ENCODE results near the gene MYBPC1. TPM values are rescaled to one million over a fixed set of nuclear protein-coding genes. Genes with fewer than 3 reads are reported as not detected.
A peak's percentile ranks its signal among the peaks of the same experiment; 100 is the strongest.
"Not testable (repeated sequence)": the region's sequence is repeated elsewhere in the genome, so short reads cannot be mapped to it uniquely, and the experiment has no call there.

The MYBPC1 gene
- polyA plus RNA-seq, 3 donors: 0.04 to 0.16 TPM; not detected in 1

DNA sequence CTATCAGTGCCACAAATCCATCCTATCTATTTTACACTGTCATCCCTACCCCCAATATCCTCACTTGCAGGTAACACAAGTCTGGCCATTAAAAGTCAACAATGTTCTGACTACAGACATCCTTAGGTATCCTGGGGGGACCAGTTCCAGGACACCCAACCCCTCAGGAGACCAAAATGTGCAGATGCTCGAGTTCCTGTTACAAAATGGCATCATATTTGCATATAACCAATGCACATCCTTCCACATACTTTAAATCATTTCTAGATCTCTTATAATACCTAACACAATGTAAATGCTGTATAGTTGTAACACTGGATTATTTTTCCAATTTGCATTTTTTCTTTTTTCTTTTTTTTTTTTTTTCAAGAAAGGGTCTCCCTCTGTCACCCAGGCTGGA, 137.5 kb downstream of the MYBPC1 start:
- Histone ChIP-seq H3K4me1 (ENCODE audit: control insufficient read depth in 1 of 2, insufficient read depth in 2 of 2, low read length in 2 of 2) (no peaks in the 10 kb centered on the region), H4K20me1 (ENCODE audit: insufficient read depth, low read length) (no peaks in the 10 kb centered on the region), H3K9me3 (replicated peaks in 1 of 2; ENCODE audit: control insufficient read depth in 1 of 2, insufficient read depth in 1 of 2, low read length in 2 of 2) (no peaks in the 10 kb centered on the region), H3K4me2 (replicated peaks; ENCODE audit: extremely low read depth, low read length, poor library complexity, severe bottlenecking) (no peak overlapping the region), H3K27ac (ENCODE audit: low read depth in 1 of 2, low read length in 2 of 2) (no peak overlapping the region), H3K79me2 (ENCODE audit: insufficient read depth, low read length) (no peaks in the 10 kb centered on the region), H3K9ac (ENCODE audit: insufficient read depth, low read length, poor library complexity, severe bottlenecking) (no peak overlapping the region), H3K27me3 (ENCODE audit: control insufficient read depth in 2 of 2, insufficient read depth in 2 of 2, low read length in 2 of 2) (no peaks in the 10 kb centered on the region), H3K4me3 (replicated peaks in 1 of 3; ENCODE audit: low read depth in 2 of 3, low read length in 3 of 3) (no peak overlapping the region), H3K36me3 (replicated peaks in 1 of 2; ENCODE audit: control insufficient read depth in 1 of 2, insufficient read depth in 2 of 2, low read length in 2 of 2) (peaks cover 64 to 86% of the 10 kb centered on the region in 2 donors), H2AFZ (ENCODE audit: insufficient read depth, low read depth, low read length, poor library complexity, severe bottlenecking) (no peak overlapping the region)
- no peaks in the 10 kb centered on the region for H3K4me1 Mint-ChIP-seq
- intact Hi-C loops (cut with micrococcal nuclease): no loop called here
- H3K4me3 Mint-ChIP-seq: no peak overlapping the region
- no peaks in the 10 kb centered on the region for H3K9me3 Mint-ChIP-seq
- H3K27ac Mint-ChIP-seq: no peak overlapping the region
- DNase-seq: no peak
- peaks cover 49 to 60% of the 10 kb centered on the region in 2 donors for H3K36me3 Mint-ChIP-seq
- peaks cover 0 to 1% (median 0%) of the 10 kb centered on the region in 3 donors for H3K27me3 Mint-ChIP-seq (ENCODE audit: low read depth in 3 of 3)
- TF ChIP-seq CTCF (IDR thresholded peaks at IDR 0.05): no peak
- WGBS (ENCODE audit: insufficient coverage): no CpG with 5 or more reads among the region's 1 CpG

DNA sequence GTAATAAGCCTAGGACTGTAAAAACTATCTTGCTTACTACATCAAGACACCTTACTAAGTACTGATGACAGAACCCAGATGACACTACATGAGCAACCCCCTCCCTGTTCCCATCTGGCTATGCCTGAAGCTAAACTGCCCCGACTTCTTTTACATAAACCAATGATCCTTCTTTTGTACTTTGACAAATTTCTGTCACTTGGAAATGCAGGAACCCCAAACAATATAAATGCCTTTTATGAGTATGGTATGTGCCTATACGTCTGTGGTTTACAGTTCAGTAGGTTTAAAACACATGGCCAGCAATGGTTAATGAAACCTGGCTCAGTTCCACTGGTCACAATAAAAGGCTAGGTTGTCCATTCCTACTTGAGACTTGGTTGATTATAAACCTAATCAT, 138.4 kb downstream of the MYBPC1 start:
- peaks cover 54 to 65% of the 10 kb centered on the region in 2 donors for H3K36me3 Mint-ChIP-seq
- no peak overlapping the region for H3K27ac ChIP-seq (ENCODE audit: low read depth in 1 of 2, low read length in 2 of 2)
- no peak overlapping the region for H2AFZ ChIP-seq (ENCODE audit: insufficient read depth, low read depth, low read length, poor library complexity, severe bottlenecking)
- H3K9me3 ChIP-seq (replicated peaks in 1 of 2; ENCODE audit: control insufficient read depth in 1 of 2, insufficient read depth in 1 of 2, low read length in 2 of 2): no peaks in the 10 kb centered on the region
- no peak overlapping the region for H3K9ac ChIP-seq (ENCODE audit: insufficient read depth, low read length, poor library complexity, severe bottlenecking)
- 100% methylated on average over 1 of the region's 2 CpGs for WGBS (ENCODE audit: insufficient coverage)
- peaks cover 0 to 4% (median 0%) of the 10 kb centered on the region in 7 donors for H3K9me3 Mint-ChIP-seq
- no peak overlapping the region for H3K4me3 ChIP-seq (replicated peaks in 1 of 3; ENCODE audit: low read depth in 2 of 3, low read length in 3 of 3)
- peak overlapping the region in 1 of 7 donors; percentile 46 for H3K27ac Mint-ChIP-seq
- H3K4me2 ChIP-seq (replicated peaks; ENCODE audit: extremely low read depth, low read length, poor library complexity, severe bottlenecking): no peak overlapping the region
- no peaks in the 10 kb centered on the region for H3K27me3 ChIP-seq (ENCODE audit: control insufficient read depth in 2 of 2, insufficient read depth in 2 of 2, low read length in 2 of 2)
- intact Hi-C loops (cut with micrococcal nuclease): no loop called here
- no peaks in the 10 kb centered on the region for H3K4me1 ChIP-seq (ENCODE audit: control insufficient read depth in 1 of 2, insufficient read depth in 2 of 2, low read length in 2 of 2)
- no peaks in the 10 kb centered on the region for H4K20me1 ChIP-seq (ENCODE audit: insufficient read depth, low read length)
- TF ChIP-seq CTCF (IDR thresholded peaks at IDR 0.05): no peak
- peaks cover 0 to 1% (median 0%) of the 10 kb centered on the region in 3 donors for H3K27me3 Mint-ChIP-seq (ENCODE audit: low read depth in 3 of 3)
- no peak overlapping the region for H3K4me3 Mint-ChIP-seq
- no peaks in the 10 kb centered on the region for H3K4me1 Mint-ChIP-seq
- H3K36me3 ChIP-seq (replicated peaks in 1 of 2; ENCODE audit: control insufficient read depth in 1 of 2, insufficient read depth in 2 of 2, low read length in 2 of 2): peaks cover 66 to 86% of the 10 kb centered on the region in 2 donors
- H3K79me2 ChIP-seq (ENCODE audit: insufficient read depth, low read length): no peaks in the 10 kb centered on the region
- DNase-seq: no peak

- H3K27ac ChIP-seq (ENCODE audit: low read depth in 1 of 2, low read length in 2 of 2); H3K79me2 ChIP-seq (ENCODE audit: insufficient read depth, low read length); H3K27me3 Mint-ChIP-seq (ENCODE audit: low read depth in 3 of 3); H3K9me3 ChIP-seq (replicated peaks in 1 of 2; ENCODE audit: control insufficient read depth in 1 of 2, insufficient read depth in 1 of 2, low read length in 2 of 2); H3K27me3 ChIP-seq (ENCODE audit: control insufficient read depth in 2 of 2, insufficient read depth in 2 of 2, low read length in 2 of 2); intact Hi-C loops (cut with micrococcal nuclease); H3K27ac Mint-ChIP-seq; H3K4me2 ChIP-seq (replicated peaks; ENCODE audit: extremely low read depth, low read length, poor library complexity, severe bottlenecking); H3K4me3 Mint-ChIP-seq; H3K4me1 ChIP-seq (ENCODE audit: control insufficient read depth in 1 of 2, insufficient read depth in 2 of 2, low read length in 2 of 2); DNase-seq; H3K4me3 ChIP-seq (replicated peaks in 1 of 3; ENCODE audit: low read depth in 2 of 3, low read length in 3 of 3); H4K20me1 ChIP-seq (ENCODE audit: insufficient read depth, low read length); H3K9me3 Mint-ChIP-seq; H2AFZ ChIP-seq (ENCODE audit: insufficient read depth, low read depth, low read length, poor library complexity, severe bottlenecking); H3K4me1 Mint-ChIP-seq; H3K9ac ChIP-seq (ENCODE audit: insufficient read depth, low read length, poor library complexity, severe bottlenecking): not testable (repeated sequence)
- peaks cover 55 to 68% of the 10 kb centered on the region in 2 donors for H3K36me3 Mint-ChIP-seq
- 100% methylated on average over 3 of the region's 5 CpGs for WGBS (ENCODE audit: insufficient coverage)
- peaks cover 65 to 86% of the 10 kb centered on the region in 2 donors for H3K36me3 ChIP-seq (replicated peaks in 1 of 2; ENCODE audit: control insufficient read depth in 1 of 2, insufficient read depth in 2 of 2, low read length in 2 of 2)
Observed at GRCh38 chr12:101734482-101734881, 139.7 kb downstream of the MYBPC1 start.
